Measurements from ENCODE around the gene SWT1.
"Not testable (repeated sequence)": the region's sequence is repeated elsewhere in the genome, so short reads cannot be mapped to it uniquely, and the experiment has no call there.

The SWT1 gene

GRCh38 chr1:185158800-185159199 lies 1.8 kb downstream of the SWT1 start:
- H3K36me3 Mint-ChIP-seq (ENCODE audit: low read depth): peaks cover 3% of the 10 kb centered on the region
- peaks cover 8% of the 10 kb centered on the region for H3K27me3 Mint-ChIP-seq (ENCODE audit: low read depth, poor library complexity)
- no peak for TF ChIP-seq CTCF (IDR thresholded peaks at IDR 0.05)
- H3K27ac Mint-ChIP-seq: no peak overlapping the region
- H3K4me3 Mint-ChIP-seq: peak overlapping the region; percentile 96
- H3K4me1 Mint-ChIP-seq: peaks cover 32% of the 10 kb centered on the region
- no peaks in the 10 kb centered on the region for H3K9me3 Mint-ChIP-seq
- DNase-seq: no peak

GRCh38 chr1:185159966-185160365 lies 3.0 kb downstream of the SWT1 start:
- TF ChIP-seq CTCF (IDR thresholded peaks at IDR 0.05): no peak

GRCh38 chr1:185162491-185162890 lies 5.5 kb downstream of the SWT1 start:
- no peak for DNase-seq
- no peak overlapping the region for H3K4me3 Mint-ChIP-seq
- no peak for TF ChIP-seq CTCF (IDR thresholded peaks at IDR 0.05)
- H3K9me3 Mint-ChIP-seq: no peaks in the 10 kb centered on the region
- no peak overlapping the region for H3K27ac Mint-ChIP-seq
- peaks cover 17% of the 10 kb centered on the region for H3K4me1 Mint-ChIP-seq
- H3K27me3 Mint-ChIP-seq (ENCODE audit: low read depth, poor library complexity): peaks cover 7% of the 10 kb centered on the region
- H3K36me3 Mint-ChIP-seq (ENCODE audit: low read depth): peaks cover 6% of the 10 kb centered on the region

More at GRCh38 chr1:185159966-185160365, 3.0 kb downstream of the SWT1 start:
- Mint-ChIP-seq H3K9me3 (no peaks in the 10 kb centered on the region), H3K4me3 (no peak overlapping the region), H3K27me3 (ENCODE audit: low read depth, poor library complexity) (peaks cover 8% of the 10 kb centered on the region), H3K36me3 (ENCODE audit: low read depth) (peaks cover 6% of the 10 kb centered on the region), H3K4me1 (peaks cover 31% of the 10 kb centered on the region), H3K27ac (no peak overlapping the region)
- no peak for DNase-seq

- peaks cover 3% of the 10 kb centered on the region for H3K27me3 Mint-ChIP-seq (ENCODE audit: low read depth, poor library complexity)
- H3K4me1 Mint-ChIP-seq: no peaks in the 10 kb centered on the region
- TF ChIP-seq CTCF (IDR thresholded peaks at IDR 0.05): no peak
- DNase-seq: no peak
- no peaks in the 10 kb centered on the region for H3K9me3 Mint-ChIP-seq
- no peak overlapping the region for H3K4me3 Mint-ChIP-seq
- H3K27ac Mint-ChIP-seq: peak overlapping the region; percentile 27
- H3K36me3 Mint-ChIP-seq (ENCODE audit: low read depth): peaks cover 6% of the 10 kb centered on the region
These were observed 9.1 kb downstream of the SWT1 start for GRCh38 chr1:185166106-185166505.

- no peaks in the 10 kb centered on the region for H3K4me1 Mint-ChIP-seq
- DNase-seq: peak; percentile 43
- peaks cover 5% of the 10 kb centered on the region for H3K36me3 Mint-ChIP-seq (ENCODE audit: low read depth)
- H3K27ac Mint-ChIP-seq: no peak overlapping the region
- peak; percentile 79 for TF ChIP-seq CTCF (IDR thresholded peaks at IDR 0.05)
- peak overlapping the region; percentile 69 for H3K4me3 Mint-ChIP-seq
- no peaks in the 10 kb centered on the region for H3K9me3 Mint-ChIP-seq
- peaks cover 2% of the 10 kb centered on the region for H3K27me3 Mint-ChIP-seq (ENCODE audit: low read depth, poor library complexity)
These were observed 13.4 kb downstream of the SWT1 start for GRCh38 chr1:185170291-185170848.

GRCh38 chr1:185193756-185194155 lies 36.8 kb downstream of the SWT1 start:
- Mint-ChIP-seq H3K36me3 (ENCODE audit: low read depth) (peaks cover 48% of the 10 kb centered on the region), H3K27me3 (ENCODE audit: low read depth, poor library complexity) (no peaks in the 10 kb centered on the region), H3K4me3 (no peak overlapping the region), H3K27ac (no peak overlapping the region), H3K4me1 (no peaks in the 10 kb centered on the region), H3K9me3 (peaks cover 32% of the 10 kb centered on the region)
- no peak for DNase-seq
- no peak for TF ChIP-seq CTCF (IDR thresholded peaks at IDR 0.05)

GRCh38 chr1:185198712-185199111 lies 41.7 kb downstream of the SWT1 start:
- not testable (repeated sequence) for H3K27me3 Mint-ChIP-seq (ENCODE audit: low read depth, poor library complexity); H3K4me3 Mint-ChIP-seq; H3K4me1 Mint-ChIP-seq; DNase-seq
- Mint-ChIP-seq H3K36me3 (ENCODE audit: low read depth) (peaks cover 72% of the 10 kb centered on the region), H3K27ac (peak overlapping the region; percentile 19), H3K9me3 (peaks cover 57% of the 10 kb centered on the region)
